Measurements from ENCODE around the gene SAA4. TPM values are rescaled to one million over a fixed set of nuclear protein-coding genes. Genes with fewer than 3 reads are reported as not detected.
"Not testable (repeated sequence)": the region's sequence is repeated elsewhere in the genome, so short reads cannot be mapped to it uniquely, and the experiment has no call there.

SAA4 gene
- polyA plus RNA-seq (2012; ENCODE audit: insufficient read depth, insufficient read length), result not detected

- no peak for DNase-seq (ENCODE audit: low read depth, low spot score)
- H3K4me3 ChIP-seq (ENCODE audit: low read length), result no peak within 1 kb of the TSS
These were observed at the start of gene SAA4 for GRCh38 chr11:18236664-18237356. Gene SAA4, minus strand, starts transcription at chr11:18236802. Its CDS starts 876 bp downstream, at chr11:18235926.

GRCh38 chr11:18285841-18286240 is 49.2 kb upstream of the SAA4 start:
- no peak overlapping the region for H3K4me3 ChIP-seq (ENCODE audit: low read length)
- no peak for DNase-seq (ENCODE audit: low read depth, low spot score)

GRCh38 chr11:18282626-18283025 is 46.0 kb upstream of the SAA4 start:
- DNase-seq (ENCODE audit: low read depth, low spot score), result no peak
- no peak overlapping the region for H3K4me3 ChIP-seq (ENCODE audit: low read length)

- no peak overlapping the region for H3K4me3 ChIP-seq (ENCODE audit: low read length)
- no peak for DNase-seq (ENCODE audit: low read depth, low spot score)
These were observed 43.9 kb upstream of the SAA4 start for GRCh38 chr11:18280438-18281045.

- no peak for DNase-seq (ENCODE audit: low read depth, low spot score)
- H3K4me3 ChIP-seq (ENCODE audit: low read length), result no peak overlapping the region
These were observed 41.1 kb upstream of the SAA4 start for GRCh38 chr11:18277565-18278271.

GRCh38 chr11:18271206-18271605 is 34.6 kb upstream of the SAA4 start:
- no peak overlapping the region for H3K4me3 ChIP-seq (ENCODE audit: low read length)

GRCh38 chr11:18270102-18270501 is 33.5 kb upstream of the SAA4 start:
- no peak for DNase-seq (ENCODE audit: low read depth, low spot score)
- H3K4me3 ChIP-seq (ENCODE audit: low read length), result no peak overlapping the region

More at GRCh38 chr11:18271206-18271605, 34.6 kb upstream of the SAA4 start:
- no peak for DNase-seq (ENCODE audit: low read depth, low spot score)

GRCh38 chr11:18269252-18269651 is 32.6 kb upstream of the SAA4 start:
- not testable (repeated sequence) for DNase-seq (ENCODE audit: low read depth, low spot score)

GRCh38 chr11:18267335-18268133 is 30.9 kb upstream of the SAA4 start:
- not testable (repeated sequence) for H3K4me3 ChIP-seq (ENCODE audit: low read length); DNase-seq (ENCODE audit: low read depth, low spot score)

More at GRCh38 chr11:18269252-18269651, 32.6 kb upstream of the SAA4 start:
- H3K4me3 ChIP-seq (ENCODE audit: low read length), result not testable (repeated sequence)

- H3K4me3 ChIP-seq (ENCODE audit: low read length), result no peak within 1 kb of the TSS
- no peak for DNase-seq (ENCODE audit: low read depth, low spot score)
These were observed 29.3 kb upstream of the SAA4 start, which contains the start of gene SAA1 for GRCh38 chr11:18265949-18266348. Gene SAA1, plus strand, starts transcription at chr11:18266264. Its CDS starts 624 bp downstream, at chr11:18266888.

GRCh38 chr11:18264677-18265555 is 28.3 kb upstream of the SAA4 start:
- no peak for DNase-seq (ENCODE audit: low read depth, low spot score)

GRCh38 chr11:18264035-18264434 is 27.4 kb upstream of the SAA4 start:
- no peak for DNase-seq (ENCODE audit: low read depth, low spot score)
- no peak overlapping the region for H3K4me3 ChIP-seq (ENCODE audit: low read length)

More at GRCh38 chr11:18264677-18265555, 28.3 kb upstream of the SAA4 start:
- H3K4me3 ChIP-seq (ENCODE audit: low read length), result no peak overlapping the region

GRCh38 chr11:18262681-18263350 is 26.2 kb upstream of the SAA4 start:
- H3K4me3 ChIP-seq (ENCODE audit: low read length); DNase-seq (ENCODE audit: low read depth, low spot score): not testable (repeated sequence)

GRCh38 chr11:18261721-18262120 is 25.1 kb upstream of the SAA4 start:
- H3K4me3 ChIP-seq (ENCODE audit: low read length), result no peak overlapping the region
- no peak for DNase-seq (ENCODE audit: low read depth, low spot score)

- DNase-seq (ENCODE audit: low read depth, low spot score), result no peak
- no peak overlapping the region for H3K4me3 ChIP-seq (ENCODE audit: low read length)
These were observed 22.7 kb upstream of the SAA4 start for GRCh38 chr11:18259259-18259658.

- DNase-seq (ENCODE audit: low read depth, low spot score), result no peak
- H3K4me3 ChIP-seq (ENCODE audit: low read length), result no peak overlapping the region
These were observed 18.3 kb upstream of the SAA4 start for GRCh38 chr11:18254781-18255361.

GRCh38 chr11:18253778-18254338 is 17.3 kb upstream of the SAA4 start:
- DNase-seq (ENCODE audit: low read depth, low spot score), result no peak

More at GRCh38 chr11:18253778-18254338, 17.3 kb upstream of the SAA4 start:
- no peak overlapping the region for H3K4me3 ChIP-seq (ENCODE audit: low read length)
